HG03025 (cell line): ENCODE measurements around the gene DNAJC13.

Source experiments
- ATAC-seq: cut with Tn5 transposase; IDR thresholded peaks from one replicate; pipeline ENCODE4 v1.9.1; 2021; ENCODE audit warnings: mild to moderate bottlenecking, moderate library complexity; ENCODE audit not compliant: unreplicated experiment, low FRiP score

Gene DNAJC13

GRCh38 chr3:132405609-132406299, 11.5 kb upstream of the DNAJC13 start:
- no peak for ATAC-seq

GRCh38 chr3:132406587-132406986, 10.7 kb upstream of the DNAJC13 start:
- no peak for ATAC-seq

DNA sequence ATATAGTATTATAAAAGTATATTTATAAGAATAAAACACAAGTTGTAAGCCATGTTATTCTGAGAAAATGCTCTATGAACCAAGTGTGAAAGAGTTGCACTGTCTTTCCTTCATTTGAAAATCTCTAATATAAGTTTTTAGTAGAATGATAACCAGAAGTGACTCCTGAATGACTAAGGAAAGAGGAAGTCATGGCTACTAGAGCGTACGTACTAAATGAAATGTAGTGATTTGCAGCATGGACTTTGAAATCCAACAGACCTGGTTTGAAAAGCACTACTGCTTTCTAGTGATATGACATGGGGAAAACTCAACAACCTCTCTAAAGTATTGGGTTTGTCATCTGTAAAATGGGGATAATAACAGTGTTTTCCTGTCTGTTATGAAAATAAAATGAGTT, 10.3 kb upstream of the DNAJC13 start:
- ATAC-seq, result no peak

GRCh38 chr3:132414841-132415240, 2.5 kb upstream of the DNAJC13 start:
- ATAC-seq, result no peak

GRCh38 chr3:132416161-132416560, 1.1 kb upstream of the DNAJC13 start:
- ATAC-seq, result no peak

- ATAC-seq, result peak; percentile 45
These were observed 551 bp downstream of the DNAJC13 start for GRCh38 chr3:132417695-132418411.

GRCh38 chr3:132418916-132419315, 1.6 kb downstream of the DNAJC13 start:
- ATAC-seq, result no peak

DNA sequence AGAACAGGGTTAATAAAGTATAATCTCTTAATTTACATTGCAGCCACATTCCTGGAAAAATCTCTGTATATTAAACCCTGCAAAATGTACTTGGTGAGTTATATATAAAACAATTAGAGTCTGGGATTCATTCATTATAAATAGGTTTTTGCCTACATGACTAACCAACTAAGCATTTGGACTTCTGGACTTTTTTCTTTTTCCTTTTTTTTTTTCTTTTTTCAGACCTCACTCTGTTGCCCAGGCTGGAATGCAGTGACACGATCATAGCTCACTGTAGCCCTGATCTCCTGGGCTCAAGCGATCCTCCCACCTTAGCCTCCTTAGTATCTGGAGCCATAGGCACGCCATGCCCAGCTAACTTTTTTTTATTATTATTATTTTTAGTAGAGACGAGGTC, 4.5 kb downstream of the DNAJC13 start:
- ATAC-seq, result no peak

GRCh38 chr3:132422531-132422930, 5.2 kb downstream of the DNAJC13 start:
- no peak for ATAC-seq

DNA sequence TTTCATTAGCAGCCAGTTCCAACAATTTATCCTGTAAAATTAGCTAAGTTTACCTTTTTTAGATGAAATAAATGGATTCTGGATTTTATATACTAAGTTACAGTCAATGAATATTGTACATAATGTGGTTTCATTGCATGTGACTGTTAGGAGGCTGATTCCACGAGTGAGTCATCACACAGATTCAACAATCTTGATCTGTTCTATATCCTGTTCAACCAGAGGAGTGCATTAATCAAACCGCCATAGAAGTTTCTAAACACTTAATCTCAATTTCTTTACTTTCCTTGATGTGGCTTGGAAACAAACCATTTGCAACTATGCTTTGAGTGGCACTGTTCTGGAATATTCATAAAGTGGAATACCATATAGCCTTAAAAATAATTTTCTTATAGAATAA, 15.3 kb downstream of the DNAJC13 start:
- no peak for ATAC-seq

DNA sequence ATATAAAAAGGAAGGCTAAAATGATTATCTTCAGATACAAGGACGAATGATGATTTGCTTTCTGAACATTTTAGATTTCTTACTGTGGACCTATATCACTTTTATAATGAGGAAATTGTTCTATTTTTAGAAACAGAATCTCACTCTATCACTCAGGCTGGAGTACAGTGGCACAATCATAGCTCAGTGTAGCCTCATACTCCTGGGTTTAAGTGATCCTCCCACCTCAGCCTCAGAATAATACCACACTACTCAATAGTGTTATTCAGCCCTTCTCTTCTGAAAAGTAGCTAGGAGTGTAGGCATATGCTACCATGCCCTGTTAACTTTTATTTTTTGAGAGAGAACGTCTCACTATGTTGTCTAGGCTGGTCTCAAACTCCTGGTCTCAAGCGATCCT, 15.8 kb downstream of the DNAJC13 start:
- no peak for ATAC-seq

GRCh38 chr3:132435224-132435910, 18.1 kb downstream of the DNAJC13 start:
- no peak for ATAC-seq

DNA sequence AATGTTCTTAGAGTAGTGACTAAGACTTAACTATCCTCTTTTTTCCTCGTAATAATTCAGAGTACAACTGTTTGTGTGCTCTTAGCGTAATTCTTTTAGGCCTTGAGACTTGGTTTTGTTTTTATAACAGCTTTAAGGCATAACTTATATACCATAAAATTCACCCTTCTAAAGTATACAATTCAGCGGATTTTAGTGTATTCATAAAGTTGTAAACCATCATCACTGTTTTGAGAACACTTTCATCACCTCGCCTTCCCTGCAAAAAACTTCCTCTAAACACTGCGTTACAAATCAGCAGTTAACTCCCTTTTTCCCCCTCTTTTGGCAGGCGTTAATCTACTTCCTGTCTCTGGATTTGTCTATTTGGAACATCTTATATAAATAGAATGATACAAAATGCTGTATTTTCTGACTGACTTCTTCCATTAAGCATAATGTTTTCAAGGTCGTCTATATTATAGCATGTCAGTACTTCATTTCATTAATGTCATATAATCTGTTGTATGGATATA, 18.7 kb downstream of the DNAJC13 start:
- ATAC-seq, result no peak

- no peak for ATAC-seq
These were observed 26.1 kb downstream of the DNAJC13 start for GRCh38 chr3:132443421-132443820.

GRCh38 chr3:132444383-132444782, 27.1 kb downstream of the DNAJC13 start:
- no peak for ATAC-seq

GRCh38 chr3:132445817-132446216, 28.5 kb downstream of the DNAJC13 start:
- no peak for ATAC-seq

DNA sequence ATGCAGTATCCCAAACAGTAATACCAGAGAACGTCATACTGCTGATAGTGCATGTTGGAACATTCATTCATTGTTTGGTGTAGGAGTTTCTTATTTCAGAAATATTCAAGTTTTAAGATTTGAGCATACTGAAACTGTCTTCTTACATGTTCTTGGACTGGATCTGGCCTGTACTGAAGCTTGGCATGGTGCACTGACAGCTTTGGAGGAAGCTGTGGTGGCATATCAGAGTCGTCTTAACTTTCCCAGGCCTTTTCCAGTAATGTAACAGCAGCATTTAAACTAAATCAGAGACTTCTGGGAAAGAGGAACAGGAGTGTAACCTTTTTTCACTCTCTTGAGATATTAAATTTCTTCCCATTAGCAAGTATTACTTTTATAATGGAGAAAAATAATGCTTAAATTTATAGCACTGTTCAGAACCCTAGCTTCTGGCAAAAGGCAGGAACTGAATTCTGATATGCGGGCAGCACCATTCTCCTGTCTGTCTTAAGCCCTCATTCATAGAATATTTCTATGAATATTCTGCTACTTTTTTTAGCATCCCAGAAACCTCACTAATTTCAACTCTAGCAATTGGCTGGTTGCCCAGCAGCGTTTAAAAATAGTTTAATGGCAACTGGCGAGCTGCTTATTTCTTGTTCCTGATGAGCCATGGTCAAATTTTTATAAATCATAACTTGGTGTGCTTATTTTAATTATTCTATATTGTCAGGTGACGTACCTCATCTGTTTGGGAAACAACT, 31.1 kb downstream of the DNAJC13 start:
- ATAC-seq, result no peak

DNA sequence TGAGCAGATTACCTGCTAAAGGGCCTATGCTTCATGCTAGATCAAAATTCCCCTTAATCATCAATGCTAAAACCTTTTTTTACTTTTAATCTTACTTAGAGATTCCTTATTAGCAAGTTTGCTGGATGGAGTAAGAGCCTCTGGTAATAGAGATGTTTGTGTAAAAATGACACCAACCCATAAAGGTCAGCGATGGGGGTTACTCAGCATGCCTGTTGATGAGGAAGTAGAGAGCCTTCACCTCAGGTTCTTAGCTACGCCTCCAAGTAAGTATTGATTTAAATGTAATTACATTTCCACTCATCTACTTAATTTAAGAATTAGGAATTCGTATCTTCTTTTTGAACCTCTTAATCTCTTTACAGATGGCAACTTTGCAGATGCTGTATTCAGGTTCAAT, 38.8 kb downstream of the DNAJC13 start:
- ATAC-seq, result no peak

- ATAC-seq, result no peak
These were observed 39.3 kb downstream of the DNAJC13 start for GRCh38 chr3:132456571-132456970.

DNA sequence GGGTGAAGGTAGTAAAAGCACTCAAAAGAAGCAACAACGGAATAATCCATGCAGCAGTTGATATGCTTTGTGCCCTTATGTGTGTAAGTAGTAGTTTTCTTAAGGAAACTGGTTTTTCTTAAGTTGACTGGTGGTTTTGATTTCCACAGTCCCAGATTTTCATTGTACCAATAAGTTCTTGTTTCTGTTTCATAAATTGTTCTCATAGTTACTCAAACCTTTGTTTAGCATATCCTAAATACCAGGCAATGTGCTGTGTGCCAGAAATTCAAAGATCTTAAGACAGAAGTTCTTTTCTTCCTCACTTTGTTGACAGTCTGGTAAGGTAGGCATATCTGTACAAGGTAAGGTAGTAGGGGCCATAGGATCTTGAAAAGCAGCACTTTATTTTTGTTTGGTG, 40.0 kb downstream of the DNAJC13 start:
- no peak for ATAC-seq

GRCh38 chr3:132459551-132459950, 42.2 kb downstream of the DNAJC13 start:
- ATAC-seq, result no peak
